HEK293 (cell line): Measurements from ENCODE around the gene WDFY3.
A peak's percentile ranks its signal among the peaks of the same experiment; 100 is the strongest.

ENCODE experiments used
- CTCF ChIA-PET: fragments of 350-600 bp; formaldehyde crosslinking; extraction: SDS; loops from one replicate; lab custom pipeline; 2021; ENCODE audit warnings: antibody characterized with exemption; lab: Yijun Ruan, JAX
- POLR2A ChIA-PET: fragments of 300-600 bp; formaldehyde crosslinking; extraction: SDS; loops from one replicate; lab custom pipeline; 2020; ENCODE audit warnings: antibody characterized with exemption, inconsistent platforms; lab: Yijun Ruan, JAX
- H3K27ac ChIP-seq: fragments of 200-500 bp; sonication (Bioruptor generic); 2 replicates; pipeline ENCODE4 v1.5.1; 2014; ENCODE audit warnings: low read depth, low read length, control low read depth, inconsistent platforms; ENCODE audit errors: extremely low read depth
- H3K36me3 ChIP-seq, 2 experiments: fragments of 200-500 bp in 1 of 2; sonication (Bioruptor generic) in 1 of 2; 1 replicate in 1 of 2; 2 replicates in 1 of 2; pipeline ENCODE4 v1.5.1; 2014 to 2017; ENCODE audit warnings: inconsistent platforms in 2 of 2, low read length in 2 of 2; ENCODE audit not compliant: control insufficient read depth in 2 of 2, insufficient read depth in 1 of 2
- H3K4me1 ChIP-seq: fragments of 200-500 bp; sonication (Bioruptor generic); 2 replicates; pipeline ENCODE4 v1.5.1; 2014; ENCODE audit warnings: mild to moderate bottlenecking, low read length, inconsistent platforms; ENCODE audit not compliant: control insufficient read depth, insufficient read depth
- H3K4me3 ChIP-seq: 2 replicates; pipeline ENCODE4 v1.5.1; 2011; ENCODE audit warnings: low read depth, mild to moderate bottlenecking, control low read depth, low read length, moderate library complexity
- H3K9me3 ChIP-seq: fragments of 200-500 bp; sonication (Bioruptor generic); 2 replicates; pipeline ENCODE4 v1.5.1; 2014; ENCODE audit warnings: low read depth, low read length, inconsistent platforms; ENCODE audit not compliant: control insufficient read depth, insufficient read depth
- RBAK ChIP-seq: fragments of 450-650 bp; formaldehyde crosslinking; IDR thresholded peaks from 2 replicates; pipeline ENCODE4 v1.5.1; 2016; ENCODE audit warnings: missing biosample characterization, missing genetic modification characterization
- TRIM28 ChIP-seq: IDR thresholded peaks from 2 replicates; pipeline ENCODE4 v1.6.1; 2011; ENCODE audit warnings: low read length, control low read depth, borderline replicate concordance
- ZBTB17 ChIP-seq: fragments of 450-650 bp; formaldehyde crosslinking; IDR thresholded peaks from 2 replicates; pipeline ENCODE4 v1.5.1; 2016; ENCODE audit warnings: missing biosample characterization, missing genetic modification characterization
- ZBTB21 ChIP-seq: fragments of 450-650 bp; formaldehyde crosslinking; IDR thresholded peaks from 2 replicates; pipeline ENCODE4 v1.5.1; 2017; ENCODE audit warnings: missing biosample characterization, missing genetic modification characterization
- ZFP3 ChIP-seq: fragments of 450-650 bp; formaldehyde crosslinking; IDR thresholded peaks from 2 replicates; pipeline ENCODE4 v1.5.1; 2016; ENCODE audit warnings: low read depth, missing biosample characterization, missing genetic modification characterization
- ZNF155 ChIP-seq: fragments of 450-650 bp; formaldehyde crosslinking; IDR thresholded peaks from 2 replicates; pipeline ENCODE4 v1.5.1; 2016; ENCODE audit warnings: missing biosample characterization, missing genetic modification characterization
- ZNF2 ChIP-seq: fragments of 450-650 bp; formaldehyde crosslinking; IDR thresholded peaks from 2 replicates; pipeline ENCODE4 v1.5.1; 2016; ENCODE audit warnings: missing biosample characterization, missing genetic modification characterization
- ZNF302 ChIP-seq: fragments of 450-650 bp; formaldehyde crosslinking; IDR thresholded peaks from 2 replicates; pipeline ENCODE4 v1.5.1; 2016; ENCODE audit warnings: missing biosample characterization, missing genetic modification characterization, low read depth
- ZNF335 ChIP-seq: fragments of 450-650 bp; formaldehyde crosslinking; conservative IDR thresholded peaks from 2 replicates; pipeline ENCODE4 v1.5.1; 2016; ENCODE audit warnings: missing biosample characterization, missing genetic modification characterization
- ZNF341 ChIP-seq: fragments of 450-650 bp; formaldehyde crosslinking; IDR thresholded peaks from 2 replicates; pipeline ENCODE4; 2016; ENCODE audit warnings: low read depth, missing biosample characterization, missing genetic modification characterization
- ZNF571 ChIP-seq: fragments of 450-650 bp; formaldehyde crosslinking; IDR thresholded peaks from 2 replicates; pipeline ENCODE4 v1.5.0; 2017; ENCODE audit warnings: missing biosample characterization, missing genetic modification characterization
- ZNF623 ChIP-seq: fragments of 450-650 bp; formaldehyde crosslinking; IDR thresholded peaks from 2 replicates; pipeline ENCODE4 v1.5.1; 2016; ENCODE audit warnings: missing biosample characterization, missing genetic modification characterization
- TF ChIP-seq, protein P1 (sequence below): fragments of 450-650 bp; formaldehyde crosslinking; IDR thresholded peaks from 2 replicates; pipeline ENCODE4 v1.5.1; 2016; ENCODE audit warnings: missing biosample characterization, missing genetic modification characterization
- TF ChIP-seq, protein P2 (sequence below): fragments of 450-650 bp; formaldehyde crosslinking; IDR thresholded peaks from 2 replicates; pipeline ENCODE4 v1.5.1; 2016; ENCODE audit warnings: missing biosample characterization, missing genetic modification characterization, borderline replicate concordance
- TF ChIP-seq, protein P3 (sequence below): fragments of 450-650 bp; formaldehyde crosslinking; IDR thresholded peaks from 2 replicates; pipeline ENCODE4 v1.5.1; 2016; ENCODE audit warnings: missing biosample characterization, missing genetic modification characterization
- TF ChIP-seq, protein P4 (sequence below): fragments of 450-650 bp; formaldehyde crosslinking; IDR thresholded peaks from 2 replicates; pipeline ENCODE4 v1.5.1; 2016; ENCODE audit warnings: missing biosample characterization, missing genetic modification characterization

Gene WDFY3

DNA sequence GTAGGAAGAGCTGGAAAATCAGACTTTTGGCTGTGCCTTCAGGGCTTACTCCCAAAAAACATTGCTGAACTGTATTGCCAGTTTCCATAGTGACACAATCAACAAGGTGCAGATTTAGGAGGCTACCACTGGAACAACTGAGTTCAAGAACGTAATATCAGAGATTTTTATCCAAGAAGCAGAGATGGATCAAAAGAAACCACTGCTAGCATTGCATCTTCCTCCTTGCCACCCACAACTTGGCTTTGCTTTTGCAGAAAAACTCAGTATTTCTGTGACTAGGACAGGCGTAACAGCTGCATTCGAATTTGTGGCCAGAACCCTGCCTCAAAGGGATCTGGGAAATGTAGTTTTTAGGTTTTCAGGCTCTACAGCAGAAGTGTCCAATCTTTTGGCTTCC lies 27.8 kb upstream of the WDFY3 start:
- H3K4me1 ChIP-seq = no peaks in the 10 kb centered on the region
- no peaks in the 10 kb centered on the region for H3K36me3 ChIP-seq
- no peak overlapping the region for H3K4me3 ChIP-seq
- POLR2A ChIA-PET = no interaction called here
- CTCF ChIA-PET = no interaction called here
- TF ChIP-seq TRIM28 = no peak
- no peak for TF ChIP-seq ZNF155 (tag by site-specific recombination)
- no peak for TF ChIP-seq ZNF2 (tag by site-specific recombination)
- no peak for TF ChIP-seq ZFP3 (tag by site-specific recombination)
- peak; percentile 35; the same call in 1 of the 2 replicates for TF ChIP-seq ZNF341 (tag by site-specific recombination)
- TF ChIP-seq, protein P1, sequence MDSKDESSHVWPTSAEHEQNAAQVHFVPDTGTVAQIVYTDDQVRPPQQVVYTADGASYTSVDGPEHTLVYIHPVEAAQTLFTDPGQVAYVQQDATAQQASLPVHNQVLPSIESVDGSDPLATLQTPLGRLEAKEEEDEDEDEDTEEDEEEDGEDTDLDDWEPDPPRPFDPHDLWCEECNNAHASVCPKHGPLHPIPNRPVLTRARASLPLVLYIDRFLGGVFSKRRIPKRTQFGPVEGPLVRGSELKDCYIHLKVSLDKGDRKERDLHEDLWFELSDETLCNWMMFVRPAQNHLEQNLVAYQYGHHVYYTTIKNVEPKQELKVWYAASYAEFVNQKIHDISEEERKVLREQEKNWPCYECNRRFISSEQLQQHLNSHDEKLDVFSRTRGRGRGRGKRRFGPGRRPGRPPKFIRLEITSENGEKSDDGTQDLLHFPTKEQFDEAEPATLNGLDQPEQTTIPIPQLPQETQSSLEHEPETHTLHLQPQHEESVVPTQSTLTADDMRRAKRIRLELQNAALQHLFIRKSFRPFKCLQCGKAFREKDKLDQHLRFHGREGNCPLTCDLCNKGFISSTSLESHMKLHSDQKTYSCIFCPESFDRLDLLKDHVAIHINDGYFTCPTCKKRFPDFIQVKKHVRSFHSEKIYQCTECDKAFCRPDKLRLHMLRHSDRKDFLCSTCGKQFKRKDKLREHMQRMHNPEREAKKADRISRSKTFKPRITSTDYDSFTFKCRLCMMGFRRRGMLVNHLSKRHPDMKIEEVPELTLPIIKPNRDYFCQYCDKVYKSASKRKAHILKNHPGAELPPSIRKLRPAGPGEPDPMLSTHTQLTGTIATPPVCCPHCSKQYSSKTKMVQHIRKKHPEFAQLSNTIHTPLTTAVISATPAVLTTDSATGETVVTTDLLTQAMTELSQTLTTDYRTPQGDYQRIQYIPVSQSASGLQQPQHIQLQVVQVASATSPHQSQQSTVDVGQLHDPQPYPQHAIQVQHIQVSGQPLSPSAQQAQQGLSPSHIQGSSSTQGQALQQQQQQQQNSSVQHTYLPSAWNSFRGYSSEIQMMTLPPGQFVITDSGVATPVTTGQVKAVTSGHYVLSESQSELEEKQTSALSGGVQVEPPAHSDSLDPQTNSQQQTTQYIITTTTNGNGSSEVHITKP (tag by site-specific recombination) = peak; percentile 56
- TF ChIP-seq, protein P2, sequence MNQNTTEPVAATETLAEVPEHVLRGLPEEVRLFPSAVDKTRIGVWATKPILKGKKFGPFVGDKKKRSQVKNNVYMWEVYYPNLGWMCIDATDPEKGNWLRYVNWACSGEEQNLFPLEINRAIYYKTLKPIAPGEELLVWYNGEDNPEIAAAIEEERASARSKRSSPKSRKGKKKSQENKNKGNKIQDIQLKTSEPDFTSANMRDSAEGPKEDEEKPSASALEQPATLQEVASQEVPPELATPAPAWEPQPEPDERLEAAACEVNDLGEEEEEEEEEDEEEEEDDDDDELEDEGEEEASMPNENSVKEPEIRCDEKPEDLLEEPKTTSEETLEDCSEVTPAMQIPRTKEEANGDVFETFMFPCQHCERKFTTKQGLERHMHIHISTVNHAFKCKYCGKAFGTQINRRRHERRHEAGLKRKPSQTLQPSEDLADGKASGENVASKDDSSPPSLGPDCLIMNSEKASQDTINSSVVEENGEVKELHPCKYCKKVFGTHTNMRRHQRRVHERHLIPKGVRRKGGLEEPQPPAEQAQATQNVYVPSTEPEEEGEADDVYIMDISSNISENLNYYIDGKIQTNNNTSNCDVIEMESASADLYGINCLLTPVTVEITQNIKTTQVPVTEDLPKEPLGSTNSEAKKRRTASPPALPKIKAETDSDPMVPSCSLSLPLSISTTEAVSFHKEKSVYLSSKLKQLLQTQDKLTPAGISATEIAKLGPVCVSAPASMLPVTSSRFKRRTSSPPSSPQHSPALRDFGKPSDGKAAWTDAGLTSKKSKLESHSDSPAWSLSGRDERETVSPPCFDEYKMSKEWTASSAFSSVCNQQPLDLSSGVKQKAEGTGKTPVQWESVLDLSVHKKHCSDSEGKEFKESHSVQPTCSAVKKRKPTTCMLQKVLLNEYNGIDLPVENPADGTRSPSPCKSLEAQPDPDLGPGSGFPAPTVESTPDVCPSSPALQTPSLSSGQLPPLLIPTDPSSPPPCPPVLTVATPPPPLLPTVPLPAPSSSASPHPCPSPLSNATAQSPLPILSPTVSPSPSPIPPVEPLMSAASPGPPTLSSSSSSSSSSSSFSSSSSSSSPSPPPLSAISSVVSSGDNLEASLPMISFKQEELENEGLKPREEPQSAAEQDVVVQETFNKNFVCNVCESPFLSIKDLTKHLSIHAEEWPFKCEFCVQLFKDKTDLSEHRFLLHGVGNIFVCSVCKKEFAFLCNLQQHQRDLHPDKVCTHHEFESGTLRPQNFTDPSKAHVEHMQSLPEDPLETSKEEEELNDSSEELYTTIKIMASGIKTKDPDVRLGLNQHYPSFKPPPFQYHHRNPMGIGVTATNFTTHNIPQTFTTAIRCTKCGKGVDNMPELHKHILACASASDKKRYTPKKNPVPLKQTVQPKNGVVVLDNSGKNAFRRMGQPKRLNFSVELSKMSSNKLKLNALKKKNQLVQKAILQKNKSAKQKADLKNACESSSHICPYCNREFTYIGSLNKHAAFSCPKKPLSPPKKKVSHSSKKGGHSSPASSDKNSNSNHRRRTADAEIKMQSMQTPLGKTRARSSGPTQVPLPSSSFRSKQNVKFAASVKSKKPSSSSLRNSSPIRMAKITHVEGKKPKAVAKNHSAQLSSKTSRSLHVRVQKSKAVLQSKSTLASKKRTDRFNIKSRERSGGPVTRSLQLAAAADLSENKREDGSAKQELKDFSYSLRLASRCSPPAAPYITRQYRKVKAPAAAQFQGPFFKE (tag by site-specific recombination) = no peak
- TF ChIP-seq, protein P3, sequence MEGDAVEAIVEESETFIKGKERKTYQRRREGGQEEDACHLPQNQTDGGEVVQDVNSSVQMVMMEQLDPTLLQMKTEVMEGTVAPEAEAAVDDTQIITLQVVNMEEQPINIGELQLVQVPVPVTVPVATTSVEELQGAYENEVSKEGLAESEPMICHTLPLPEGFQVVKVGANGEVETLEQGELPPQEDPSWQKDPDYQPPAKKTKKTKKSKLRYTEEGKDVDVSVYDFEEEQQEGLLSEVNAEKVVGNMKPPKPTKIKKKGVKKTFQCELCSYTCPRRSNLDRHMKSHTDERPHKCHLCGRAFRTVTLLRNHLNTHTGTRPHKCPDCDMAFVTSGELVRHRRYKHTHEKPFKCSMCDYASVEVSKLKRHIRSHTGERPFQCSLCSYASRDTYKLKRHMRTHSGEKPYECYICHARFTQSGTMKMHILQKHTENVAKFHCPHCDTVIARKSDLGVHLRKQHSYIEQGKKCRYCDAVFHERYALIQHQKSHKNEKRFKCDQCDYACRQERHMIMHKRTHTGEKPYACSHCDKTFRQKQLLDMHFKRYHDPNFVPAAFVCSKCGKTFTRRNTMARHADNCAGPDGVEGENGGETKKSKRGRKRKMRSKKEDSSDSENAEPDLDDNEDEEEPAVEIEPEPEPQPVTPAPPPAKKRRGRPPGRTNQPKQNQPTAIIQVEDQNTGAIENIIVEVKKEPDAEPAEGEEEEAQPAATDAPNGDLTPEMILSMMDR = no peak
- TF ChIP-seq ZBTB17 (tag by site-specific recombination) = 0 out of 2 replicates have a peak, but pooled peaks have one; percentile 35
- peak; percentile 82 for TF ChIP-seq ZNF335 (tag by site-specific recombination)
- TF ChIP-seq, all 188 proteins: peak for 4
- Histone ChIP-seq H3K27ac (no peak overlapping the region), H3K9me3 (no peaks in the 10 kb centered on the region)

DNA sequence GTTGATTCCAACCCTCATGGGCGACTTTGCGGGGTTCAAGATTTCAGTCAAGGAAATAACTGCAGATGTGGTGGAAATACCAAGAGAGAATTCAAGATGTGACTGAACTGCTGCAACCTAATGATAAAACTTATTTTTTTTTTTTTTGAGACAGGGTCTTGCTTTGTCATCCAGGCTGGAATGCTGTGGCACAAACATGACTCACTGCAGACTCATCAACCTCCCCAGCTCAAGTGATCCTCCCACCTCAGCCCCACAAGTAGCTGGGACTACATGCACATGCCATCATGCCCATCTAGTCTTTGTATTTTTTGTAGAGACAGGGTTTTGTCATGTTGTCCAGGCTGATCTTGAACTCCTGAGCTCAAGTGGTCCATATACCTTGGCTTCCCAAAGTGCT lies 19.5 kb upstream of the WDFY3 start:
- Histone ChIP-seq H3K4me3 (no peak overlapping the region), H3K36me3 (no peaks in the 10 kb centered on the region), H3K4me1 (no peaks in the 10 kb centered on the region), H3K27ac (no peak overlapping the region), H3K9me3 (no peaks in the 10 kb centered on the region)
- ChIA-PET CTCF (no interaction called here), POLR2A (no interaction called here)
- TF ChIP-seq, protein P4, sequence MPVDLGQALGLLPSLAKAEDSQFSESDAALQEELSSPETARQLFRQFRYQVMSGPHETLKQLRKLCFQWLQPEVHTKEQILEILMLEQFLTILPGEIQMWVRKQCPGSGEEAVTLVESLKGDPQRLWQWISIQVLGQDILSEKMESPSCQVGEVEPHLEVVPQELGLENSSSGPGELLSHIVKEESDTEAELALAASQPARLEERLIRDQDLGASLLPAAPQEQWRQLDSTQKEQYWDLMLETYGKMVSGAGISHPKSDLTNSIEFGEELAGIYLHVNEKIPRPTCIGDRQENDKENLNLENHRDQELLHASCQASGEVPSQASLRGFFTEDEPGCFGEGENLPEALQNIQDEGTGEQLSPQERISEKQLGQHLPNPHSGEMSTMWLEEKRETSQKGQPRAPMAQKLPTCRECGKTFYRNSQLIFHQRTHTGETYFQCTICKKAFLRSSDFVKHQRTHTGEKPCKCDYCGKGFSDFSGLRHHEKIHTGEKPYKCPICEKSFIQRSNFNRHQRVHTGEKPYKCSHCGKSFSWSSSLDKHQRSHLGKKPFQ (tag by site-specific recombination) = no peak
- TF ChIP-seq ZBTB21 (tag by site-specific recombination) (no peak), ZNF623 (tag by site-specific recombination) (no peak), ZNF302 (no peak), RBAK (tag by site-specific recombination) (no peak), TRIM28 (no peak), ZNF571 (tag by site-specific recombination) (no peak)
- TF ChIP-seq, protein P1 (tag by site-specific recombination) = no peak
